HG03039 (cell line): ENCODE measurements around the gene OCA2.

ENCODE experiments used
- ATAC-seq: cut with Tn5 transposase; IDR thresholded peaks from one replicate; pipeline ENCODE4 v1.9.1; 2021; ENCODE audit warnings: mild to moderate bottlenecking, moderate library complexity; ENCODE audit not compliant: unreplicated experiment

Gene OCA2

GRCh38 chr15:27828746-27829145 lies 270.4 kb downstream of the OCA2 start:
- no peak for ATAC-seq

- no peak for ATAC-seq
Measured at GRCh38 chr15:27826902-27827714, 272.0 kb downstream of the OCA2 start.

- no peak for ATAC-seq
Measured at GRCh38 chr15:27826411-27826810, 272.7 kb downstream of the OCA2 start.

GRCh38 chr15:27824841-27825422 lies 274.2 kb downstream of the OCA2 start:
- ATAC-seq = no peak

GRCh38 chr15:27821273-27821672 lies 277.8 kb downstream of the OCA2 start:
- ATAC-seq = no peak

GRCh38 chr15:27820722-27821121 lies 278.4 kb downstream of the OCA2 start:
- no peak for ATAC-seq

GRCh38 chr15:27820232-27820631 lies 278.9 kb downstream of the OCA2 start:
- ATAC-seq = no peak

GRCh38 chr15:27817258-27817657 lies 281.9 kb downstream of the OCA2 start:
- no peak for ATAC-seq

- no peak for ATAC-seq
Measured at GRCh38 chr15:27816790-27817189, 282.3 kb downstream of the OCA2 start.

- ATAC-seq = no peak
Measured at GRCh38 chr15:27815035-27815434, 284.1 kb downstream of the OCA2 start.

- ATAC-seq = no peak
Measured at GRCh38 chr15:27813139-27813538, 286.0 kb downstream of the OCA2 start.

- ATAC-seq = no peak
Measured at GRCh38 chr15:27808182-27808581, 290.9 kb downstream of the OCA2 start.

- ATAC-seq = no peak
Measured at GRCh38 chr15:27807335-27807734, 291.8 kb downstream of the OCA2 start.

GRCh38 chr15:27806396-27806795 lies 292.7 kb downstream of the OCA2 start:
- ATAC-seq = no peak

GRCh38 chr15:27805261-27806220 lies 293.6 kb downstream of the OCA2 start:
- no peak for ATAC-seq

GRCh38 chr15:27804569-27805260 lies 294.4 kb downstream of the OCA2 start:
- ATAC-seq = no peak

- no peak for ATAC-seq
Measured at GRCh38 chr15:27798807-27799206, 300.3 kb downstream of the OCA2 start.

- no peak for ATAC-seq
Measured at GRCh38 chr15:27797765-27798164, 301.4 kb downstream of the OCA2 start.

- no peak for ATAC-seq
Measured at GRCh38 chr15:27796405-27797320, 302.5 kb downstream of the OCA2 start.

GRCh38 chr15:27792756-27793264 lies 306.3 kb downstream of the OCA2 start:
- no peak for ATAC-seq
